ENCODE data around the gene RSPH3.

The RSPH3 gene

DNA sequence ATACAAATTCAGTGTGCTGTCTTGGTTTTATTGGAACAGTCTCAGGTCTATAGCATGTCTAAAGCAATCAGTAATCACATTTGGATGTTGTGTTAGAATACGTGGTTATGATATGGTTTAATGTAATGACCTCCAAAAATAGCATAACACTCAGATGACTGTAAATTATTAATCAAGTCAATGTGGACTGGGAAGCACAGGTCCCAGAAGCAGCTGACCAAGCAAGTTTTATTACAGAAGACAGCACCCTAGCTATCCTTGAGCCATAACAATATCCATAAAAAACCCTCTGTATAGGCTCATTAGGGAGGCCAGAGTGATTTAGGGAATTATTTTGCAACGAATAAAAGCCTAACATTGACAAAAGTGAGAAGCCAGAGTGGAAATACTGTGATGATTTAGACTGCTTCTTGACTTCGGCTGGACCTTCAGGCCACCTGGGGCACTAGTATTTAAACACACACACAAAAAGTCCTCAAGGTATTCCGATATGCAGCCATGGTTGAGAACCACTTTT, 66.9 kb downstream of the RSPH3 start:
- WGBS, 2 experiments (ENCODE audit: insufficient coverage in 2 of 2) = 80 to 100% methylated on average over 1 of the region's 4 CpGs
- Histone ChIP-seq H3K9me3 (ENCODE audit: control insufficient read depth, low read length) (no peaks in the 10 kb centered on the region), H3K4me1 (ENCODE audit: control insufficient read depth, insufficient read depth, low read length, poor library complexity, severe bottlenecking) (no peaks in the 10 kb centered on the region), H3K36me3 (ENCODE audit: control insufficient read depth, insufficient read depth, low read length) (no peaks in the 10 kb centered on the region), H3K4me3 (ENCODE audit: extremely low read depth, insufficient read depth, low read length, poor library complexity, severe bottlenecking) (no peak overlapping the region), H3K27ac (ENCODE audit: low read depth, low read length, severe bottlenecking) (no peak overlapping the region)

- Histone ChIP-seq H3K9me3 (ENCODE audit: control insufficient read depth, low read length) (no peaks in the 10 kb centered on the region), H3K4me3 (ENCODE audit: extremely low read depth, insufficient read depth, low read length, poor library complexity, severe bottlenecking) (no peak overlapping the region), H3K36me3 (ENCODE audit: control insufficient read depth, insufficient read depth, low read length) (no peaks in the 10 kb centered on the region), H3K4me1 (ENCODE audit: control insufficient read depth, insufficient read depth, low read length, poor library complexity, severe bottlenecking) (no peaks in the 10 kb centered on the region), H3K27ac (ENCODE audit: low read depth, low read length, severe bottlenecking) (no peak overlapping the region)
- WGBS, 2 experiments (ENCODE audit: insufficient coverage in 2 of 2) = 86% methylated on average over 1 of the region's 2 CpGs; no CpG with 5 or more reads in 1 of the 2 experiments
Observed at GRCh38 chr6:158928068-158928467, 71.9 kb downstream of the RSPH3 start.

GRCh38 chr6:158926414-158926813, 73.6 kb downstream of the RSPH3 start:
- no peak overlapping the region for H3K4me3 ChIP-seq (ENCODE audit: extremely low read depth, insufficient read depth, low read length, poor library complexity, severe bottlenecking)
- H3K4me1 ChIP-seq (ENCODE audit: control insufficient read depth, insufficient read depth, low read length, poor library complexity, severe bottlenecking) = no peaks in the 10 kb centered on the region
- H3K27ac ChIP-seq (ENCODE audit: low read depth, low read length, severe bottlenecking) = no peak overlapping the region
- WGBS, 2 experiments (ENCODE audit: insufficient coverage in 2 of 2) = 83 to 100% methylated on average over 2 of the region's 6 CpGs
- H3K9me3 ChIP-seq (ENCODE audit: control insufficient read depth, low read length) = no peaks in the 10 kb centered on the region
- H3K36me3 ChIP-seq (ENCODE audit: control insufficient read depth, insufficient read depth, low read length) = no peaks in the 10 kb centered on the region

DNA sequence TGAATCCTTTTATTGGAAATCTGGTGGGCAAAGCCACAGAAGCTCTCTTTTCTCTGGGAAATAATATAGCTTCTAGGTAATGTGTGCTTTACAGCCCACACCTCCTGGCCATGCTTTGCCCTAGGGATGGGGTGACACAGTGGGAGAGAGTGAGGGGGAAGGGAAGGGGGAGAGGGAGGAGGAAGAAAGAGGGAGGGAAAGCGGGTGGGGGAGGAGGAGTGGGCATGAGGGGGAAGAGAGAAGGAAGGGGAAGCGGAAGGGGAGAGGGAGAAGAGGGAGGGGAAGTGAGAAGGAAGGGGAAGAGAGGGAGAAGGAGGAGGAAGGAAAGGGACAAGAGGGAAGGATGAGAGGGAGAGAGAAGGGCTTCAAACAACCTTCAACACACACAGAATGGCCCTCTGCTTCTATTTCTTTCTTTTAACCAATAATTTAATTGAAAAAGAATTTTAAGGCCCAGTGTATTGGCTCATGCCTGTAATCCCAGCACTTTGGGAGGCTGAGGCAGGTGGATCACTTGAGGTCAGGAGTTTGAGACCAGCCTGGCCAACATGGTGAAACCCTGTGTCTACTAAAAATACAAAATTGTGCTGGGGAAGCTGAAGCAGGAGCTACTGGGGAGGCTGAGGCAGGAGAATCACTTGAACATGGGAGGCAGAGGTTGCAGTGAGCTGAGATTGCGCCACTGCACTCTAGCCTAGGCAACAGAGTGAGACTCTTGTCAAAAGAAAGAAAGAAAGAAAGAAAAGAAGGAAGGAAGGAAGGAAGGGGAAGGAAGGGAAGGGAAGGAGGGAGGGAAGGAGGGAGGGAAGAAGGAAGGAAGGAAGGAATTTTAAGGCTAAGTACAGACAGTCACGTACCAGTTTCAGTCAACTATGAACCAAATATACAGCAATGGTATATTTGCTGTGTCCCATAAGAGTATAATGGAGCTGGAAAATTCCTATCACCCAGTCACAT, 75.2 kb downstream of the RSPH3 start:
- 64 to 81% methylated on average over 3 of the region's 4 CpGs for WGBS, 2 experiments (ENCODE audit: insufficient coverage in 2 of 2)
- Histone ChIP-seq H3K4me1 (ENCODE audit: control insufficient read depth, insufficient read depth, low read length, poor library complexity, severe bottlenecking) (no peaks in the 10 kb centered on the region), H3K36me3 (ENCODE audit: control insufficient read depth, insufficient read depth, low read length) (no peaks in the 10 kb centered on the region), H3K4me3 (ENCODE audit: extremely low read depth, insufficient read depth, low read length, poor library complexity, severe bottlenecking) (no peak overlapping the region), H3K9me3 (ENCODE audit: control insufficient read depth, low read length) (no peaks in the 10 kb centered on the region), H3K27ac (ENCODE audit: low read depth, low read length, severe bottlenecking) (no peak overlapping the region)

DNA sequence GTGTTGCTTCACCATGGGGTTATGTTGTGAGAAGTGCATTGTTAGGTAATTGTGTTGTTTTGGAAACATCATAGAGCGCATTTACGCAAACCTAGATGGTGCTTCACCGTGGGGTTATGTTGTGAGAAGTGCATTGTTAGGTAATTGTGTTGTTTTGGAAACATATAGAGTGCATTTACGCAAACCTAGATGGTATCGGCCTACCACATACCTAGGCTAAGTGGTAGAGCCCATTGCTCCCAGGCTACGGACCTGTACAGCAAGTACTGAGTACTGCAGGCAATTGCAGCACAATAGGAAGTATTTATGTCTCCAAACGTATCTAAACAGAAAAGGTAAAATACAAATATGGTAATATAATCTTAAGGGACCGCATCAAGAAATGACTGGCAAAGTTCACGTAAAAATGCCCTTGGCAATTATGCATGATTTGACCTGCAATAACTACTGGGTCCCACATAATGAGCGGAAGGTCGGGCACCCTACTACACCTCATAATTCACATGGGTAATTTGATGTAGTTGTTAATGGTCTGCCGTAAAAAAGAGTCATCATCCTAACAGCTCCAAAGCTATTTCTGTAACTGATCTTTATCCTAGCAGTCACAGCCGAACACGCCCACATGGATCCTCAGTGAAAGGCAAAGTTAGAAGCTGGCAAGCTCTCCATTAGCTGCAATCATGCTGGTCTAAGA, 76.0 kb downstream of the RSPH3 start:
- H3K4me3 ChIP-seq (ENCODE audit: extremely low read depth, insufficient read depth, low read length, poor library complexity, severe bottlenecking) = no peak overlapping the region
- no peak overlapping the region for H3K27ac ChIP-seq (ENCODE audit: low read depth, low read length, severe bottlenecking)
- no peaks in the 10 kb centered on the region for H3K4me1 ChIP-seq (ENCODE audit: control insufficient read depth, insufficient read depth, low read length, poor library complexity, severe bottlenecking)
- no peaks in the 10 kb centered on the region for H3K36me3 ChIP-seq (ENCODE audit: control insufficient read depth, insufficient read depth, low read length)
- no peaks in the 10 kb centered on the region for H3K9me3 ChIP-seq (ENCODE audit: control insufficient read depth, low read length)
- WGBS, 2 experiments (ENCODE audit: insufficient coverage in 2 of 2) = 87 to 92% methylated on average over 6 to 9 of the region's 14 CpGs
